Measurements from ENCODE around the gene VWA3B.

DNA sequence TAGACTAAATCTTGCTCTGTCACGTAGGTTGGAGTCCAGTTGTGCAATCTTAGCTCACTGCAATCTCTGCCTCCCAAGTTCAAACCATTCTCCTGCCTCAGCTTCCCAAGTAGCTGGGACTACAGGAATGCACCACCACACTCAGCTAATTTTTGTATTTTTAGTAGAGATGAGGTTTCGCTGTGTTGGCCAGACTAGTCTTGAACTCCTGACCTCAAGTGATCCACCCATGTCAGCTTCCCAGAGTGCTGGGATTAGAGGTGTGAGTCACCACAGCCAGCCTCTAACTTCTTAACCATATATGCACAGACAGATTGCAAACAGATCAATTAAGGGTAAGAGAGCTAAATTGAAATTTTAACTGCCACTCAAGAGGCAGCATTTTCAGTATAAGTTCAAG, 237.2 kb downstream of the VWA3B start:
- TF ChIP-seq ZNF274 (IDR thresholded peaks at IDR 0.05; ENCODE audit: low read depth, low read length) (no peak), YY1 (IDR thresholded peaks at IDR 0.05; ENCODE audit: insufficient read depth, insufficient read length) (no peak), SUZ12 (IDR thresholded peaks at IDR 0.05; ENCODE audit: extremely low read depth, insufficient read depth, insufficient read length) (no peak)

Measured in NT2/D1 (cell line).